BJ (cell line): Measurements from ENCODE around the gene TSC22D1. TPM values are rescaled to one million over a fixed set of nuclear protein-coding genes. Genes with fewer than 3 reads are reported as not detected.

Experiments
- CTCF ChIA-PET: fragments of 350-600 bp; formaldehyde crosslinking; extraction: SDS; loops from one replicate; lab custom pipeline; 2021; ENCODE audit warnings: antibody characterized with exemption, inconsistent platforms; lab: Yijun Ruan, JAX
- POLR2A ChIA-PET: fragments of 300-600 bp; sonication (Branson Sonifier 250); formaldehyde crosslinking; extraction: SDS; loops from one replicate; lab custom pipeline; 2021; ENCODE audit warnings: antibody characterized with exemption; lab: Charles Lee
- DNase-seq: peaks from one replicate; pipeline ENCODE4 v3.0.0-alpha.2; 2011; ENCODE audit warnings: low read depth
- H3K27me3 ChIP-seq: 2 replicates; pipeline ENCODE4 v1.6.0; 2011; ENCODE audit warnings: low read length; ENCODE audit not compliant: control insufficient read depth, insufficient read depth
- H3K36me3 ChIP-seq: 2 replicates; pipeline ENCODE4 v1.5.1; 2011; ENCODE audit warnings: low read length; ENCODE audit not compliant: control insufficient read depth, insufficient read depth
- H3K4me3 ChIP-seq: 2 replicates; pipeline ENCODE4 v1.5.1; 2011; ENCODE audit warnings: low read depth, mild to moderate bottlenecking, control low read depth, low read length
- polyA plus RNA-seq: library from polyadenylated mRNA; depleted of rRNA; stranded (reverse); fragments of >200 nt; gene quantifications from 2 replicates; pipeline ENCODE4 v1.2.3, GENCODE V29; 2011
- TF ChIP-seq, protein P1 (sequence below): IDR thresholded peaks from 2 replicates; pipeline ENCODE4 v1.5.1; 2011; ENCODE audit warnings: low read depth, mild to moderate bottlenecking, control low read depth, inconsistent platforms, low read length, moderate library complexity; ENCODE audit not compliant: insufficient read depth

Gene TSC22D1
- polyA plus RNA-seq, 1 experiment = 33.5 TPM

DNA sequence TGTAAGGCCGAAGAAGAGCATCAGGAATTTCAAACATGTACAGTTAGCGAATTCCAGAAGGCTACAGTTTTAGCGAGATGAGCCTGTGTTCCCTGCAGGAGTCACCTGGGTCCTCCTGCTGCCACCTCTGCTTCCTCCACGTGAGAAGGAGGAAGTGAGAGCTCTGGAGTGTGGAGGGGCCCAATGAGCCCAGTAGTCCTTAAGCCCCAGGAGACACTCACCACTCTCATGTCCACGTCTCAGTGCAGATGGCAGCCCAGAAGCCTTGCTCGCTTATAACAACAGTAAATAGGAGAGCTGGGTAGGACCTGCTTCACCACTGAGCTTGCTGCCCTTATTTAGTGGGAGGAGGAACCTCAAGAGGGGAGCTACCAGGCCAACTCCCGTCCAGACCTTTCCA lies 158.3 kb downstream of the TSC22D1 start:
- Histone ChIP-seq H3K27me3 (peaks cover 10% of the 10 kb centered on the region), H3K4me3 (no peak overlapping the region), H3K36me3 (no peaks in the 10 kb centered on the region)
- TF ChIP-seq, protein P1, sequence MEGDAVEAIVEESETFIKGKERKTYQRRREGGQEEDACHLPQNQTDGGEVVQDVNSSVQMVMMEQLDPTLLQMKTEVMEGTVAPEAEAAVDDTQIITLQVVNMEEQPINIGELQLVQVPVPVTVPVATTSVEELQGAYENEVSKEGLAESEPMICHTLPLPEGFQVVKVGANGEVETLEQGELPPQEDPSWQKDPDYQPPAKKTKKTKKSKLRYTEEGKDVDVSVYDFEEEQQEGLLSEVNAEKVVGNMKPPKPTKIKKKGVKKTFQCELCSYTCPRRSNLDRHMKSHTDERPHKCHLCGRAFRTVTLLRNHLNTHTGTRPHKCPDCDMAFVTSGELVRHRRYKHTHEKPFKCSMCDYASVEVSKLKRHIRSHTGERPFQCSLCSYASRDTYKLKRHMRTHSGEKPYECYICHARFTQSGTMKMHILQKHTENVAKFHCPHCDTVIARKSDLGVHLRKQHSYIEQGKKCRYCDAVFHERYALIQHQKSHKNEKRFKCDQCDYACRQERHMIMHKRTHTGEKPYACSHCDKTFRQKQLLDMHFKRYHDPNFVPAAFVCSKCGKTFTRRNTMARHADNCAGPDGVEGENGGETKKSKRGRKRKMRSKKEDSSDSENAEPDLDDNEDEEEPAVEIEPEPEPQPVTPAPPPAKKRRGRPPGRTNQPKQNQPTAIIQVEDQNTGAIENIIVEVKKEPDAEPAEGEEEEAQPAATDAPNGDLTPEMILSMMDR = no peak
- CTCF ChIA-PET = no interaction called here
- POLR2A ChIA-PET = no interaction called here
- DNase-seq = no peak

DNA sequence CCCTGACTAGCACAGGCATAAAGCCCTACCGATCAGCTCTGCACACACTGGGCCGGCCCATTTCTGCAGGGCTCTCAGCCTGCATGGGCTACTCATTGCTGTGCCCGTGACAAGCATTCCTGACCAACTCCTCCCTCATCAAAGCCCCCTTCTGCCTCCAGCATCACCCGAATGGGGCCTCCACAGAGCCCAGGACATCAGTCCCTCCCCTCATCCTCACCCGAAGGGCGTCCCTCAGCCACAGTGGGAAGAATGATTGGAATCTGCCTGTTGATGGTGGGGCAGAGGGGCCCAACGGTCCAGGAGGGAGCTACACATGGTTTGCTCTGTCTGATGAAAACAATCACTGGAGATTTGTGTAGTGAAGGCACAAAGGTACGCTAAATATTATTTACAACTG lies 158.7 kb downstream of the TSC22D1 start:
- CTCF ChIA-PET = no interaction called here
- POLR2A ChIA-PET = no interaction called here
- TF ChIP-seq, protein P1 = no peak

DNA sequence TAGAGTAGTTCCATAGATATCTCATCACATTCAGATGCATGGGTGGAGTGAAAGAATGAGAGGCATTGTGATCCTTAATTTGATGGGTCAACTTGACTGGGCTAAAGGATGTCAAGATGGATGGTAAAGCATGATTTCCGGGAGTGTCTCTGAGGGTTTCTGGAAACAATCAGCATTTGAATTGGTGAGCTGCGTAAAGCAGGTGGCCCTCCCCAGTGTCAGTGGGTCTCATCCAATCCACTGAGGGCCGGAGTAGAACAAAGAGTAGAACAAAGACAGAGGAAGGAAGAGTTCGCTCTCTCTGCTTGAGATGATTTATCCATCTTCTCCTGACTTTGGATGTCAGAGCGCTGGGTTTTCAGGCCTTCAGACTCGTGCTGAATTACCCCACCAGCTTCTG lies 159.4 kb downstream of the TSC22D1 start:
- no peak overlapping the region for H3K4me3 ChIP-seq
- no peaks in the 10 kb centered on the region for H3K36me3 ChIP-seq
- ChIA-PET POLR2A (no interaction called here), CTCF (interaction anchor here (0.5 kb wide), 1 partner anchor 179 kb away, joined by 3 read pairs; no protein-coding TSS in a partner anchor)
- H3K27me3 ChIP-seq = no peaks in the 10 kb centered on the region; the same call in 1 of the 2 replicates
- TF ChIP-seq, protein P1 = no peak
- DNase-seq = no peak

More for the DNA sequence above, 158.7 kb downstream of the TSC22D1 start:
- H3K36me3 ChIP-seq = no peaks in the 10 kb centered on the region
- DNase-seq = no peak
- H3K4me3 ChIP-seq = no peak overlapping the region
- peaks cover 6% of the 10 kb centered on the region; the same call in 1 of the 2 replicates for H3K27me3 ChIP-seq

DNA sequence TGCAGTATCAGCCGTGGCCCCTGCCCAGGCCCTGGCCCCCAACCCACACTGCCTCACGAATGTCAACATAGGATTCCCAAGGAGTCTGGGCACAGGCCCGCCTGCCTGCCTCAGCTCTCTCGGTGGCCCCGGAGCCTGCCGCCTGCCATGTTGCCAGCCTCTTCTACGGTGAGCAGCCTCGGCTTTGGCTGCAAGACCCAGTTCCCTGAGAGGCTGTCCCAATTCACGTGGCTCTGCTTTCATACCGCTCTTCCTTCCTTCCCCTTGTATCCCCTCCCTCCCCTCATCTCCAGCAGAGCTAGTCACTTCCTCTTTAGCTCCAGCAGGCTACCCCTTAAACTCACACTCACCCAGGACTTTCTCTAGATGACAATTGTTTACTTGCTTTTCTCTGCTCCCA lies 159.8 kb downstream of the TSC22D1 start:
- no peaks in the 10 kb centered on the region; the same call in 1 of the 2 replicates for H3K27me3 ChIP-seq
- no peak for DNase-seq
- H3K4me3 ChIP-seq = no peak overlapping the region
- TF ChIP-seq, protein P1 = no peak
- CTCF ChIA-PET = interaction anchor here (0.5 to 0.6 kb wide), 2 partner anchors 179 to 551 kb away, joined by 3 read pairs; no protein-coding TSS in a partner anchor
- POLR2A ChIA-PET = no interaction called here
- H3K36me3 ChIP-seq = no peaks in the 10 kb centered on the region

DNA sequence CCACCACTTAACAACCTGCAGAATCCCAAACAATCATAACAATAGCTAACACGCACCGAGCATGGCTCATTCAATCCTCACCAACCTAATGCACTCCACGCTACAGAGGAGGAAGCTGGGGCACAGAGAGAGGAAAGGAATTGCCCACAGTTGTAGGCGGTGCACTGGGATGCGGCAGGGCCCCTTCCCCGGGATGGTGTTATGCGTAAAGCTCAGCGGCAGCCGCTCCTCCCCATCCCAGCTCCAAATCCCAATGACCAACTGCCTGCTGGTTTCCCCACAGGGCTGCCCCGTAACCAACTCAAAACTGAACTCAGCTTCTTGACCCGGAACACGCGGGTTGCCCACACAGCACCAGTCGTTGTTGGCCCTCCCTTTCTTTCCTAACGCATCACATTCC lies 160.3 kb downstream of the TSC22D1 start:
- ChIA-PET CTCF (interaction anchor here (0.6 kb wide), 2 partner anchors 552 to 554 kb away, joined by 3 read pairs; no protein-coding TSS in a partner anchor), POLR2A (no interaction called here)
- Histone ChIP-seq H3K27me3 (no peaks in the 10 kb centered on the region; the same call in 1 of the 2 replicates), H3K4me3 (no peak overlapping the region), H3K36me3 (no peaks in the 10 kb centered on the region)
- no peak for DNase-seq
- TF ChIP-seq, protein P1 = no peak
